HepG2 (cell line): Measurements from ENCODE around the gene SNX15. TPM values are rescaled to one million over a fixed set of nuclear protein-coding genes. Genes with fewer than 3 reads are reported as not detected.

ENCODE experiments used
- ATAC-seq: fragments of 200-7000 bp; cut with Tn5 transposase; 3 replicates; pipeline ENCODE4 v1.9.1; 2020; ENCODE audit warnings: mild to moderate bottlenecking, moderate library complexity
- BruUV-seq: library from RNA; stranded (reverse); fragments of 400-500 nt; replicated peaks from 2 replicates; lab custom pipeline; 2021; lab: Mats Ljungman, UMichigan
- CTCF ChIA-PET: fragments of 300-600 bp; formaldehyde crosslinking; extraction: SDS; loops from one replicate; lab custom pipeline; 2021; ENCODE audit warnings: low total read pairs, inconsistent platforms, low intra/inter-chr PET ratio; lab: Yijun Ruan, JAX
- POLR2A ChIA-PET: fragments of 350-600 bp; sonication (Branson Sonifier 250); formaldehyde crosslinking; loops from one replicate; lab custom pipeline; 2020; ENCODE audit warnings: antibody characterized with exemption, inconsistent platforms; lab: Yijun Ruan, JAX
- DNase-seq: peaks from one replicate; pipeline ENCODE4 v3.0.0-alpha.2; 2015; ENCODE audit warnings: low spot score
- FAIRE-seq: peaks from 3 replicates; lab custom pipeline; 2011; peaks lifted over from hg19 to GRCh38; lab: Jason Lieb, UNC
- H2AFZ ChIP-seq: one replicate; pipeline ENCODE4 v1.6.1; 2011; ENCODE audit warnings: low read length, inconsistent platforms
- H3K27ac ChIP-seq: fragments of 300-600 bp; 3 replicates; pipeline ENCODE4 v1.8.0; 2011; ENCODE audit warnings: mixed run types, mild to moderate bottlenecking, mixed read lengths, low read length, inconsistent platforms; ENCODE audit not compliant: insufficient read depth; ENCODE audit errors: extremely low read length
- H3K27me3 ChIP-seq, 2 experiments: fragments of 200-600 bp in 1 of 2; 2 replicates in 1 of 2; 3 replicates in 1 of 2; pipeline versions ENCODE4 v1.6.0 to v1.8.0; 2011; ENCODE audit warnings: low read length in 2 of 2, mild to moderate bottlenecking in 2 of 2, moderate library complexity in 2 of 2, inconsistent platforms in 1 of 2; ENCODE audit not compliant: insufficient read depth in 2 of 2, control insufficient read depth in 1 of 2
- H3K36me3 ChIP-seq, 2 experiments: fragments of 200-600 bp in 1 of 2; replicated peaks in 1 of 2; 2 replicates in 1 of 2; 3 replicates in 1 of 2; pipeline versions ENCODE4 v1.5.1 to v1.8.0; 2011; ENCODE audit warnings: low read length in 2 of 2, inconsistent platforms in 1 of 2; ENCODE audit not compliant: insufficient read depth in 2 of 2, control insufficient read depth in 1 of 2
- H3K4me1 ChIP-seq: 2 replicates; pipeline ENCODE4 v1.5.1; 2012; ENCODE audit warnings: low read length, inconsistent platforms; ENCODE audit not compliant: insufficient read depth
- H3K4me2 ChIP-seq: 2 replicates; pipeline ENCODE4 v1.6.0; 2011; ENCODE audit warnings: low read depth, low read length, inconsistent platforms
- H3K4me3 ChIP-seq, 3 experiments: fragments of 200-600 bp in 1 of 3; sonication (generic), shearing (Covaris generic) in 1 of 3; replicated peaks in 1 of 3; 2 replicates each; pipeline ENCODE4 v1.5.1; 2011 to 2016; ENCODE audit warnings: low read length in 3 of 3, inconsistent platforms in 2 of 3, low read depth in 2 of 3, mild to moderate bottlenecking in 2 of 3, control low read depth in 1 of 3, mixed read lengths in 1 of 3; ENCODE audit not compliant: insufficient read depth in 1 of 3
- H3K79me2 ChIP-seq: one replicate; pipeline ENCODE4 v1.6.1; 2011; ENCODE audit warnings: low read length, inconsistent platforms; ENCODE audit not compliant: insufficient read depth
- H3K9ac ChIP-seq: 2 replicates; pipeline ENCODE4 v1.6.0; 2011; ENCODE audit warnings: mild to moderate bottlenecking, low read depth, low read length, inconsistent platforms; ENCODE audit not compliant: insufficient read depth
- H3K9me3 ChIP-seq: 2 replicates; pipeline ENCODE4 v1.5.1; 2012; ENCODE audit warnings: mild to moderate bottlenecking, low read length
- H4K20me1 ChIP-seq: 2 replicates; pipeline ENCODE4 v1.6.0; 2011; ENCODE audit warnings: inconsistent platforms, mild to moderate bottlenecking, low read length, moderate library complexity; ENCODE audit not compliant: insufficient read depth
- AKAP8 ChIP-seq: sonication (generic); formaldehyde crosslinking; IDR thresholded peaks from 2 replicates; pipeline ENCODE4 v1.5.1; 2020; ENCODE audit warnings: mild to moderate bottlenecking, missing genetic modification reagents
- IKZF1 ChIP-seq: fragments of 450-650 bp; IDR thresholded peaks from 2 replicates; pipeline ENCODE4 v1.7.1; 2016
- RAD21 ChIP-seq: fragments of 450-650 bp; formaldehyde crosslinking; IDR thresholded peaks from 2 replicates; pipeline ENCODE4 v1.5.0; 2020; ENCODE audit warnings: mild to moderate bottlenecking
- SMC3 ChIP-seq: IDR thresholded peaks from 2 replicates; pipeline ENCODE4 v1.6.1; 2011; ENCODE audit warnings: low read length, improper control_type of control experiment
- SMYD3 ChIP-seq: sonication (generic); formaldehyde crosslinking; IDR thresholded peaks from 2 replicates; pipeline ENCODE4 v1.8.1; 2023; ENCODE audit warnings: mild to moderate bottlenecking, missing genetic modification reagents
- STAG1 ChIP-seq: sonication (generic); formaldehyde crosslinking; IDR thresholded peaks from 2 replicates; pipeline ENCODE4 v1.4.0; 2020; ENCODE audit warnings: missing genetic modification reagents
- TEAD2 ChIP-seq: sonication (generic); formaldehyde crosslinking; IDR thresholded peaks from 2 replicates; pipeline ENCODE4 v1.9.0; 2021; ENCODE audit warnings: missing genetic modification reagents
- ZKSCAN1 ChIP-seq: fragments of 150-350 bp; IDR thresholded peaks from 2 replicates; pipeline ENCODE4 v1.6.1; 2014; ENCODE audit warnings: low read length
- ZNF260 ChIP-seq: sonication (generic); formaldehyde crosslinking; IDR thresholded peaks from 2 replicates; pipeline ENCODE4 v1.4.0; 2020; ENCODE audit warnings: missing genetic modification reagents, low read depth, mild to moderate bottlenecking, borderline replicate concordance
- ZNF768 ChIP-seq: sonication (generic); formaldehyde crosslinking; IDR thresholded peaks from 2 replicates; pipeline ENCODE4 v1.4.0; 2020; ENCODE audit warnings: missing genetic modification reagents
- WGBS: methylation state at CpG from one replicate; pipeline ENCODE4 v1.1.6; 2017; ENCODE audit warnings: low lambda C conversion rate; 5-methylcytosine and 5-hydroxymethylcytosine counted together
- in situ Hi-C: cut with HindIII; loops from 2 replicates; pipeline ENCODE4 v1.10.0; 2017; ENCODE audit warnings: low pct_unique_long_range_greater_than_20kb; ENCODE audit not compliant: extremely low pct_ligation_motif_present
- intact Hi-C: fragments of 100-400 bp; cut with micrococcal nuclease; formaldehyde crosslinking; loops from one replicate; pipeline ENCODE4 v1.10.0; 2022; ENCODE audit not compliant: unreplicated experiment
- polyA plus RNA-seq, 8 experiments: library from polyadenylated mRNA; depleted of rRNA in 3 of 8; stranded (reverse) in 7 of 8; unstranded in 1 of 8; fragments of >200 nt; fragmentation: Illumina TruSeq in 4 of 8; extraction: Trizol in 4 of 8; gene quantifications; 2 replicates each; pipeline versions ENCODE4 v1.2.1 to v1.2.3, GENCODE V29; 2011 to 2016; ENCODE audit warnings: low read depth in 4 of 8, missing spikeins in 1 of 8, mixed read lengths in 1 of 8; ENCODE audit not compliant: insufficient read depth in 1 of 8
- total RNA-seq, 5 experiments: library from RNA; depleted of rRNA; stranded (reverse); fragments of >200 nt; fragmentation: Illumina TruSeq; extraction: Trizol; gene quantifications; 2 replicates each; pipeline ENCODE4 v1.2.3, GENCODE V29; 2016; ENCODE audit warnings: low read depth in 1 of 5
- TF ChIP-seq, protein P1 (sequence below): sonication (generic); formaldehyde crosslinking; IDR thresholded peaks from 2 replicates; pipeline ENCODE4 v1.5.0; 2020; ENCODE audit warnings: mild to moderate bottlenecking, missing genetic modification reagents, moderate library complexity

Gene SNX15
- total and polyA plus RNA-seq, 2 of the 13 experiments (the other 11 are each of a cell fraction or from before 2014, with no cell fraction given): 19.1 to 22.6 TPM

DNA sequence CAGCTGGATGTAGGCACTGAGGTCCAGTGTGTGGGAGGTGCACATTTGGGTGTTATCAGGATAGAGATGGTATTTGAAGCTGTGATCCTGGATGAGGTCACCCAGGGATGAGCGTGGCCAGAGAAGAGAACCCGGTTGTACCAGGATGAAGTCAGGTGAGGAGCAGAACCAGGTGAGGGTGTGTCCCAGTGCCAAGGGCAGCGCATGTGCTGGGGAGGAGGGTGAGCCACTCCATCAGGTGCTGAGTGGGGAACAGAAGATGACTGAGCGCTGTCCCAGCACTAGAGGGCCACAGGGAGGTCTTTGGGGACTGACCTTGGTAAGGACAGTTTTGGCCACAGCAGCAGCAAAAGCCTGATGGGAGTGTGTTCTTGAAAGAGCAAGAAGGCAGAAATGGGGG lies 10.5 kb upstream of the SNX15 start (continued):
- TF ChIP-seq STAG1 (peak; percentile 48; the same call in 1 of the 2 replicates), SMYD3 (CRISPR knock-in tag) (no peak), SMC3 (peak; percentile 2; the same call in 1 of the 2 replicates), AKAP8 (CRISPR knock-in tag) (0 out of 2 replicates have a peak, but pooled peaks have one; percentile 55), ZNF768 (CRISPR knock-in tag) (peak; percentile 40; the same call in 1 of the 2 replicates), ZNF260 (CRISPR knock-in tag) (no peak), RAD21 (CRISPR knock-in tag) (peak; percentile 37; the same call in 1 of the 2 replicates), TEAD2 (no peak)
- TF ChIP-seq, protein P1, sequence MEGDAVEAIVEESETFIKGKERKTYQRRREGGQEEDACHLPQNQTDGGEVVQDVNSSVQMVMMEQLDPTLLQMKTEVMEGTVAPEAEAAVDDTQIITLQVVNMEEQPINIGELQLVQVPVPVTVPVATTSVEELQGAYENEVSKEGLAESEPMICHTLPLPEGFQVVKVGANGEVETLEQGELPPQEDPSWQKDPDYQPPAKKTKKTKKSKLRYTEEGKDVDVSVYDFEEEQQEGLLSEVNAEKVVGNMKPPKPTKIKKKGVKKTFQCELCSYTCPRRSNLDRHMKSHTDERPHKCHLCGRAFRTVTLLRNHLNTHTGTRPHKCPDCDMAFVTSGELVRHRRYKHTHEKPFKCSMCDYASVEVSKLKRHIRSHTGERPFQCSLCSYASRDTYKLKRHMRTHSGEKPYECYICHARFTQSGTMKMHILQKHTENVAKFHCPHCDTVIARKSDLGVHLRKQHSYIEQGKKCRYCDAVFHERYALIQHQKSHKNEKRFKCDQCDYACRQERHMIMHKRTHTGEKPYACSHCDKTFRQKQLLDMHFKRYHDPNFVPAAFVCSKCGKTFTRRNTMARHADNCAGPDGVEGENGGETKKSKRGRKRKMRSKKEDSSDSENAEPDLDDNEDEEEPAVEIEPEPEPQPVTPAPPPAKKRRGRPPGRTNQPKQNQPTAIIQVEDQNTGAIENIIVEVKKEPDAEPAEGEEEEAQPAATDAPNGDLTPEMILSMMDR (CRISPR knock-in tag): peak; percentile 52
- TF ChIP-seq, all 625 proteins: peak for 13

DNA sequence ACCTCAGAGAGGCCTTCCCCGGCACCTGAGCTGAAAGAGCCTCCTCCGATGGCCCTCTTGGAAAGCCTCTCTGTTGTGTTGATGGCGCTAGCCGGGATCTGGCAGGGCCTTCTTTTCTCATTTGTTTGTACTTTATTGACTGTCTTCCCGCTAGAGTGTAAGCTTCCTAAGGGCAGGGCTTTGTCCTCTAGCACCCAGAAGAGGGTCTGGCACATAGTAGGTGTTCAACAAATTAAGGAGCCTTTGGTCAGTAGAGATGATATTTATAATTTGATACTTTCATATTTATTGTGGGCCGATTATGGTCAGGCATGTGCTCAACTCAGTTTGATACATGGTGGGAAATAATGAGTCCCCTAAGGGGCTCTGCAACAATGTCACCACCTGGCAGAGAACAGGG lies 9.3 kb upstream of the SNX15 start:
- no peaks in the 10 kb centered on the region for H3K27me3 ChIP-seq
- H3K27ac ChIP-seq: no peak overlapping the region
- no peaks in the 10 kb centered on the region for H3K79me2 ChIP-seq
- TF ChIP-seq ZKSCAN1 (peak; percentile 70), IKZF1 (no peak)
- CTCF ChIA-PET: no interaction called here
- H3K4me1 ChIP-seq: peaks cover 61% of the 10 kb centered on the region
- no peak overlapping the region for H3K9ac ChIP-seq
- 92% methylated on average over 6 of the region's 6 CpGs for WGBS
- BruUV-seq: no TSS peak
- no peaks in the 10 kb centered on the region for H4K20me1 ChIP-seq
- H3K36me3 ChIP-seq: no peaks in the 10 kb centered on the region
- intact Hi-C loops: no loop called here
- no peak for ATAC-seq
- no peaks in the 10 kb centered on the region for H3K9me3 ChIP-seq
- no peak overlapping the region for H3K4me2 ChIP-seq
- no peak overlapping the region for H2AFZ ChIP-seq
- no peak overlapping the region for H3K4me3 ChIP-seq
- no peak for DNase-seq
- POLR2A ChIA-PET: interaction anchor here (1.0 kb wide), 1 partner anchor 40 kb away, joined by 4 read pairs; the partner anchor contains the start of gene NAALADL1
- no peak for FAIRE-seq
- in situ Hi-C loops: no loop called here
